Liver (tissue), 3 donors: ENCODE measurements around the gene SUGT1.
"Not testable (repeated sequence)": the region's sequence is repeated elsewhere in the genome, so short reads cannot be mapped to it uniquely, and the experiment has no call there.

Source experiments
- ATF3 ChIP-seq: IDR thresholded peaks from 2 replicates; pipeline ENCODE4 v1.6.1; 2016; ENCODE audit warnings: antibody characterized with exemption
- CTCF ChIP-seq: fragments of 150-350 bp; IDR thresholded peaks from 2 replicates; pipeline ENCODE4 v1.5.1; 2017; ENCODE audit warnings: improper control_type of control experiment, low read depth, low read length; ENCODE audit not compliant: missing input control
- EGR1 ChIP-seq, 2 donors: IDR thresholded peaks; 2 replicates each; pipeline ENCODE4 v1.6.1; 2016 to 2018; ENCODE audit warnings: antibody characterized with exemption in 2 of 2, low read depth in 2 of 2
- FOXA1 ChIP-seq: IDR thresholded peaks from 2 replicates; pipeline ENCODE4 v1.6.1; 2016; ENCODE audit warnings: antibody characterized with exemption
- GABPA ChIP-seq, 2 donors: IDR thresholded peaks in 1 of 2; conservative IDR thresholded peaks in 1 of 2; 2 replicates each; pipeline ENCODE4 v1.6.1; 2016; ENCODE audit warnings: antibody characterized with exemption in 2 of 2, mild to moderate bottlenecking in 1 of 2, moderate library complexity in 1 of 2
- RAD21 ChIP-seq, 2 donors: IDR thresholded peaks; 2 replicates each; pipeline ENCODE4 v1.6.1; 2016; ENCODE audit warnings: antibody characterized with exemption in 2 of 2, mild to moderate bottlenecking in 2 of 2
- REST ChIP-seq: IDR thresholded peaks from 2 replicates; pipeline ENCODE4 v1.6.1; 2016; ENCODE audit warnings: antibody characterized with exemption, mild to moderate bottlenecking
- RXRA ChIP-seq, 2 donors: IDR thresholded peaks; 2 replicates each; pipeline ENCODE4 v1.6.1; 2017 to 2018; ENCODE audit warnings: antibody characterized with exemption in 2 of 2, mild to moderate bottlenecking in 1 of 2
- SP1 ChIP-seq: IDR thresholded peaks from 2 replicates; pipeline ENCODE4 v1.6.1; 2018; ENCODE audit warnings: antibody characterized with exemption, mild to moderate bottlenecking
- TAF1 ChIP-seq: conservative IDR thresholded peaks from 2 replicates; pipeline ENCODE4 v1.6.1; 2016; ENCODE audit warnings: antibody characterized with exemption, mild to moderate bottlenecking
- YY1 ChIP-seq: IDR thresholded peaks from 2 replicates; pipeline ENCODE4 v1.6.1; 2016; ENCODE audit warnings: antibody characterized with exemption, mild to moderate bottlenecking
- ZBTB33 ChIP-seq: IDR thresholded peaks from 2 replicates; pipeline ENCODE4 v1.6.1; 2016; ENCODE audit warnings: antibody characterized with exemption
- TF ChIP-seq, protein P1 (sequence below): IDR thresholded peaks from 2 replicates; pipeline ENCODE4 v1.6.1; 2016; ENCODE audit warnings: antibody characterized with exemption
- donor health status: healthy.
- donor health status: healthy.

DNA sequence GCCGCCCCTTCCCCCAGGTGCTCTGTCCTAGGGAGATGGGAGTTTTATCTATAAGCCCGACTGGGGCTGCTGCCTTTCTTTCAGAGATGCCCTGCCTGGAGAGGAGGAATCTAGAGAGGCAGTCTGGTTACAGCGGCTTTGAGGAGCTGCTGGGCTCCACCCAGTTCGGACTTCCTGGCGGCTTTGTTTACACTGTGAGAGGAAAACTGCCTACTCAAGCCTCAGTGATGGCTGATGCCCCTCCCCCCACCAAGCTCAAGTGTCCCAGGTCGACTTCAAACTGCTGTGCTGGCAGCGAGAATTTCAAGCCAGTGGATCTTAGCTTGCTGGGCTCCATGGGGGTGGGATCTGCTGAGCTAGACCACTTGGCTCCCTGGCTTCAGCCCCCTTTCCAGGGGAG is 68.3 kb downstream of the SUGT1 start:
- not testable (repeated sequence) for TF ChIP-seq FOXA1; RAD21 (IDR thresholded peaks at IDR 0.05); REST; CTCF; ATF3; TAF1; EGR1 (IDR thresholded peaks at IDR 0.05; ENCODE audit: low read depth in 2 of 2); YY1; SP1; ZBTB33; RXRA (IDR thresholded peaks at IDR 0.05); GABPA (IDR thresholded peaks at IDR 0.05 in 1 of 2, conservative IDR thresholded peaks at IDR 0.05 in 1 of 2)
- TF ChIP-seq, protein P1, sequence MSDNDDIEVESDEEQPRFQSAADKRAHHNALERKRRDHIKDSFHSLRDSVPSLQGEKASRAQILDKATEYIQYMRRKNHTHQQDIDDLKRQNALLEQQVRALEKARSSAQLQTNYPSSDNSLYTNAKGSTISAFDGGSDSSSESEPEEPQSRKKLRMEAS, result not testable (repeated sequence)
